GM23248 (cell line): ENCODE measurements around the gene KHDRBS2.

Source experiments
- EZH2 ChIP-seq: fragments of 200-600 bp; sonication (generic); IDR thresholded peaks from 2 replicates; pipeline ENCODE4 v1.6.1; 2018; ENCODE audit warnings: antibody characterized with exemption, mild to moderate bottlenecking; ENCODE audit not compliant: insufficient read depth, poor library complexity, severe bottlenecking
- EZH2phosphoT487 ChIP-seq: fragments of 200-600 bp; sonication (generic); IDR thresholded peaks from 2 replicates; pipeline ENCODE4 v1.6.1; 2018; ENCODE audit warnings: antibody characterized with exemption, moderate library complexity, mild to moderate bottlenecking, low read depth; ENCODE audit not compliant: insufficient read depth

- no peak for TF ChIP-seq EZH2
- no peak for TF ChIP-seq EZH2phosphoT487
These were observed 308.1 kb downstream of the KHDRBS2 start for GRCh38 chr6:61977947-61978346.
